ENCODE data around the gene RAB29.

- TF ChIP-seq, protein P1, sequence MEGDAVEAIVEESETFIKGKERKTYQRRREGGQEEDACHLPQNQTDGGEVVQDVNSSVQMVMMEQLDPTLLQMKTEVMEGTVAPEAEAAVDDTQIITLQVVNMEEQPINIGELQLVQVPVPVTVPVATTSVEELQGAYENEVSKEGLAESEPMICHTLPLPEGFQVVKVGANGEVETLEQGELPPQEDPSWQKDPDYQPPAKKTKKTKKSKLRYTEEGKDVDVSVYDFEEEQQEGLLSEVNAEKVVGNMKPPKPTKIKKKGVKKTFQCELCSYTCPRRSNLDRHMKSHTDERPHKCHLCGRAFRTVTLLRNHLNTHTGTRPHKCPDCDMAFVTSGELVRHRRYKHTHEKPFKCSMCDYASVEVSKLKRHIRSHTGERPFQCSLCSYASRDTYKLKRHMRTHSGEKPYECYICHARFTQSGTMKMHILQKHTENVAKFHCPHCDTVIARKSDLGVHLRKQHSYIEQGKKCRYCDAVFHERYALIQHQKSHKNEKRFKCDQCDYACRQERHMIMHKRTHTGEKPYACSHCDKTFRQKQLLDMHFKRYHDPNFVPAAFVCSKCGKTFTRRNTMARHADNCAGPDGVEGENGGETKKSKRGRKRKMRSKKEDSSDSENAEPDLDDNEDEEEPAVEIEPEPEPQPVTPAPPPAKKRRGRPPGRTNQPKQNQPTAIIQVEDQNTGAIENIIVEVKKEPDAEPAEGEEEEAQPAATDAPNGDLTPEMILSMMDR (IDR thresholded peaks at IDR 0.05), result no peak
- TF ChIP-seq POLR2A (IDR thresholded peaks at IDR 0.05) (no peak), POLR2AphosphoS5 (IDR thresholded peaks at IDR 0.05) (no peak), EP300 (IDR thresholded peaks at IDR 0.05) (no peak)
Observed at GRCh38 chr1:205783433-205783795, 8.1 kb upstream of the RAB29 start.

Data from stomach (tissue), 4 donors.